Mammary epithelial cell (primary cell): Measurements from ENCODE around the gene ZBTB25.

ENCODE experiments used
- CTCF ChIP-seq, 2 donors: IDR thresholded peaks in 1 of 2; conservative IDR thresholded peaks in 1 of 2; 2 replicates each; pipeline ENCODE4 v1.5.1; 2011 to 2012; ENCODE audit warnings: inconsistent platforms in 2 of 2, low read length in 2 of 2, mild to moderate bottlenecking in 2 of 2, control low read depth in 1 of 2, low read depth in 1 of 2; ENCODE audit not compliant: insufficient read depth in 1 of 2; ENCODE audit errors: extremely low read depth in 1 of 2
- EZH2 ChIP-seq: IDR thresholded peaks from 2 replicates; pipeline ENCODE4 v1.6.1; 2012; ENCODE audit warnings: low read length, inconsistent platforms, borderline replicate concordance

- no peak for TF ChIP-seq CTCF (conservative IDR thresholded peaks at IDR 0.05 in 1 of 2, IDR thresholded peaks at IDR 0.05 in 1 of 2; ENCODE audit: extremely low read depth in 1 of 2, insufficient read depth in 1 of 2, low read depth in 1 of 2, low read length in 2 of 2)
- TF ChIP-seq EZH2 = no peak
Measured at GRCh38 chr14:64405295-64405694, 98.3 kb downstream of the ZBTB25 start.
